Measurements from ENCODE around the gene RUNDC3A. TPM values are rescaled to one million over a fixed set of nuclear protein-coding genes. Genes with fewer than 3 reads are reported as not detected.
"Not testable (repeated sequence)": the region's sequence is repeated elsewhere in the genome, so short reads cannot be mapped to it uniquely, and the experiment has no call there.

The RUNDC3A gene
- polyA plus RNA-seq, 3 donors, result 2.7 to 3.0 (median 2.8) TPM

GRCh38 chr17:44365051-44365450 lies 56.6 kb downstream of the RUNDC3A start:
- not testable (repeated sequence) for DNase-seq (ENCODE audit: extremely low read depth in 1 of 11, low read depth in 9 of 11, low spot score in 4 of 11)

- DNase-seq (ENCODE audit: extremely low read depth in 1 of 11, low read depth in 9 of 11, low spot score in 4 of 11), result no peak
These were observed 59.0 kb downstream of the RUNDC3A start for GRCh38 chr17:44367231-44367979.

Other genes starting within 250 kb of the RUNDC3A start
- gene LSM12, start 241.9 kb upstream of the RUNDC3A start, polyA plus RNA-seq (ENCODE audit: insufficient read length in 3 of 3), result 10 to 100 TPM; 37.2 to 45.5 (median 39.1) TPM
- 10 to 100 TPM; 73.8 to 90.2 (median 84.7) TPM for gene G6PC3, start 237.9 kb upstream of the RUNDC3A start, polyA plus RNA-seq (ENCODE audit: insufficient read length in 3 of 3)
- gene HDAC5, start 185.0 kb upstream of the RUNDC3A start, polyA plus RNA-seq (ENCODE audit: insufficient read length in 3 of 3), result 10 to 100 TPM; 44.7 to 59.4 (median 55.3) TPM
- 1 to 10 TPM; 4.9 TPM for gene HROB, start 166.7 kb upstream of the RUNDC3A start, polyA plus RNA-seq (ENCODE audit: insufficient read length in 3 of 3)
- gene ASB16, start 137.9 kb upstream of the RUNDC3A start, polyA plus RNA-seq (ENCODE audit: insufficient read length in 3 of 3), result 1 to 10 TPM; 2.2 to 3.9 (median 2.6) TPM
- gene TMUB2, start 121.6 kb upstream of the RUNDC3A start, polyA plus RNA-seq (ENCODE audit: insufficient read length in 3 of 3), result 10 to 100 TPM; 38.7 to 55.2 (median 45.8) TPM
- gene ATXN7L3, start 108.7 kb upstream of the RUNDC3A start, polyA plus RNA-seq (ENCODE audit: insufficient read length in 3 of 3), result 10 to 100 TPM; 62.1 to 67.6 (median 63.3) TPM
- 100 to 1,000 TPM; 110 to 143 (median 121) TPM for gene UBTF, start 88.9 kb upstream of the RUNDC3A start, polyA plus RNA-seq (ENCODE audit: insufficient read length in 3 of 3)
- gene SLC4A1, start 40.5 kb upstream of the RUNDC3A start, polyA plus RNA-seq (ENCODE audit: insufficient read length in 3 of 3), result 10 to 100 TPM in 2 of 3 donors, 1 to 10 TPM in 1; 9.1 to 13.1 (median 12.1) TPM
- 100 to 1,000 TPM in 2 of 3 donors, 10 to 100 TPM in 1; 83.8 to 116 (median 113) TPM for gene SLC25A39, start 16.2 kb downstream of the RUNDC3A start, polyA plus RNA-seq (ENCODE audit: insufficient read length in 3 of 3)
- gene GRN, start 36.7 kb downstream of the RUNDC3A start, polyA plus RNA-seq (ENCODE audit: insufficient read length in 3 of 3), result 100 to 1,000 TPM; 206 to 278 (median 271) TPM
- gene FAM171A2, start 55.3 kb downstream of the RUNDC3A start, polyA plus RNA-seq (ENCODE audit: insufficient read length in 3 of 3), result 10 to 100 TPM; 23.9 to 45.2 (median 36.9) TPM
- gene ITGA2B, start 81.0 kb downstream of the RUNDC3A start, polyA plus RNA-seq (ENCODE audit: insufficient read length in 3 of 3), result 1 to 10 TPM; 3.2 to 7.7 (median 5.8) TPM
- 10 to 100 TPM; 41.5 to 54.5 (median 44.5) TPM for gene GPATCH8, start 194.8 kb downstream of the RUNDC3A start, polyA plus RNA-seq (ENCODE audit: insufficient read length in 3 of 3)
- gene FZD2, start 248.9 kb downstream of the RUNDC3A start, polyA plus RNA-seq (ENCODE audit: insufficient read length in 3 of 3), result 10 to 100 TPM; 24.5 to 45.7 (median 32.3) TPM

All from renal cortex interstitium (tissue), 11 donors.